K562 (cell line): ENCODE results near the gene ABHD8. TPM values are rescaled to one million over a fixed set of nuclear protein-coding genes. Genes with fewer than 3 reads are reported as not detected.

Source experiments
- ATAC-seq: fragments of 200-7000 bp; cut with Tn5 transposase; 3 replicates; pipeline ENCODE4 v1.9.1; 2020; ENCODE audit warnings: moderate library complexity
- BruUV-seq: library from RNA; stranded (reverse); fragments of 400-500 nt; replicated peaks from 2 replicates; lab custom pipeline; 2021; lab: Mats Ljungman, UMichigan
- CTCF ChIA-PET: fragments of 300-600 bp; formaldehyde crosslinking; extraction: SDS; loops from one replicate; lab custom pipeline; 2021; ENCODE audit warnings: low intra/inter-chr PET ratio; lab: Yijun Ruan, JAX
- POLR2A ChIA-PET: fragments of 300-600, 350-650 bp; sonication (Branson Sonifier 250); formaldehyde crosslinking; extraction: SDS; loops from one replicate; lab custom pipeline; 2021; ENCODE audit warnings: antibody characterized with exemption, inconsistent platforms; lab: Yijun Ruan, JAX
- DNase-seq, 4 experiments: peaks; one replicate each; pipeline versions ENCODE4 v3.0.0 to v3.0.0-alpha.2; 2011 to 2018; ENCODE audit warnings: low spot score in 3 of 4, mixed read lengths in 3 of 4; ENCODE audit errors: extremely low read depth in 1 of 4
- FAIRE-seq: peaks from 2 replicates; lab custom pipeline; 2011; peaks lifted over from hg19 to GRCh38; lab: Jason Lieb, UNC
- H2AFZ ChIP-seq: 2 replicates; pipeline ENCODE4 v1.6.0; 2011; ENCODE audit warnings: low read depth, low read length, control low read depth, inconsistent platforms
- H3K27ac ChIP-seq: fragments of 200-600 bp; 3 replicates; pipeline ENCODE4 v1.8.0; 2011; ENCODE audit warnings: low read depth, mild to moderate bottlenecking, control low read depth, inconsistent platforms, low read length, moderate library complexity, mixed read lengths; ENCODE audit errors: extremely low read depth
- H3K27me3 ChIP-seq, 2 experiments: fragments of 300-600 bp in 1 of 2; 2 replicates in 1 of 2; 3 replicates in 1 of 2; pipeline versions ENCODE4 v1.6.0 to v1.8.0; 2011; ENCODE audit warnings: inconsistent platforms in 2 of 2, low read length in 2 of 2, mild to moderate bottlenecking in 1 of 2, mixed read lengths in 1 of 2, moderate library complexity in 1 of 2; ENCODE audit not compliant: control insufficient read depth in 2 of 2, insufficient read depth in 2 of 2
- H3K36me3 ChIP-seq: fragments of 300-600 bp; 3 replicates; pipeline ENCODE4 v1.8.0; 2011; ENCODE audit warnings: mild to moderate bottlenecking, low read length, inconsistent platforms; ENCODE audit not compliant: control insufficient read depth, insufficient read depth
- H3K4me1 ChIP-seq, 2 experiments: fragments of 200-600 bp in 1 of 2; replicated peaks in 1 of 2; 2 replicates in 1 of 2; 3 replicates in 1 of 2; pipeline versions ENCODE4 v1.5.1 to v1.8.0; 2011; ENCODE audit warnings: inconsistent platforms in 2 of 2, low read length in 2 of 2, mild to moderate bottlenecking in 1 of 2, mixed read lengths in 1 of 2, moderate library complexity in 1 of 2; ENCODE audit not compliant: control insufficient read depth in 2 of 2, insufficient read depth in 2 of 2
- H3K4me2 ChIP-seq: 2 replicates; pipeline ENCODE4 v1.6.1; 2011; ENCODE audit warnings: low read length, control low read depth, inconsistent platforms, mixed read lengths; ENCODE audit not compliant: insufficient read depth
- H3K4me3 ChIP-seq: fragments of 200-600 bp; sonication (generic), shearing (Covaris generic); 2 replicates; pipeline ENCODE4 v1.5.1; 2016; ENCODE audit warnings: control low read depth, inconsistent platforms
- H3K79me2 ChIP-seq: fragments of 200-600 bp; 3 replicates; pipeline ENCODE4 v1.8.0; 2011; ENCODE audit warnings: low read length, inconsistent platforms; ENCODE audit not compliant: control insufficient read depth, insufficient read depth
- H3K9ac ChIP-seq, 2 experiments: 2 replicates each; pipeline versions ENCODE4 v1.6.0 to v1.6.1; 2011; ENCODE audit warnings: low read depth in 2 of 2, low read length in 2 of 2, control low read depth in 1 of 2, inconsistent platforms in 1 of 2, mild to moderate bottlenecking in 1 of 2, mixed read lengths in 1 of 2; ENCODE audit not compliant: insufficient read depth in 1 of 2
- H3K9me1 ChIP-seq: one replicate; pipeline ENCODE4 v1.6.0; 2011; ENCODE audit warnings: inconsistent platforms, mild to moderate bottlenecking, low read length, moderate library complexity; ENCODE audit not compliant: control insufficient read depth, insufficient read depth
- H3K9me3 ChIP-seq: replicated peaks from 2 replicates; pipeline ENCODE4 v1.5.1; 2011; ENCODE audit warnings: low read depth, low read length, inconsistent platforms; ENCODE audit not compliant: control insufficient read depth, insufficient read depth
- H4K20me1 ChIP-seq: replicated peaks from 2 replicates; pipeline ENCODE4 v1.6.1; 2011; ENCODE audit warnings: low read length, inconsistent platforms, mixed read lengths; ENCODE audit not compliant: control insufficient read depth, insufficient read depth
- ARID3B ChIP-seq: fragments of 250-450 bp; sonication (Bioruptor Pico); IDR thresholded peaks from 2 replicates; pipeline ENCODE4 v1.4.0; 2020; ENCODE audit warnings: borderline replicate concordance
- CBFB ChIP-seq: sonication (generic); formaldehyde crosslinking; IDR thresholded peaks from 2 replicates; pipeline ENCODE4 v1.4.0; 2020; ENCODE audit warnings: mild to moderate bottlenecking, missing genetic modification reagents
- CCNT2 ChIP-seq: IDR thresholded peaks from 2 replicates; pipeline ENCODE4 v1.6.1; 2011; ENCODE audit warnings: borderline replicate concordance, low read depth, mild to moderate bottlenecking, moderate library complexity, mixed read lengths, low read length; ENCODE audit not compliant: insufficient read length; ENCODE audit errors: extremely low read depth
- ETV1 ChIP-seq: fragments of 450-650 bp; conservative IDR thresholded peaks from 2 replicates; pipeline ENCODE4 v1.6.1; 2016; ENCODE audit warnings: missing genetic modification characterization, control low read depth, low read depth, missing compliant biosample characterization
- EWSR1 ChIP-seq: fragments of 450-650 bp; IDR thresholded peaks from 2 replicates; pipeline ENCODE4 v1.6.1; 2018; ENCODE audit warnings: borderline replicate concordance, mild to moderate bottlenecking, low read depth, moderate library complexity; ENCODE audit not compliant: partially characterized antibody
- JUN ChIP-seq, 2 experiments: sonication (generic) in 1 of 2; formaldehyde crosslinking in 1 of 2; IDR thresholded peaks; 2 replicates each; pipeline versions ENCODE4 v1.6.1 to v1.8.0; 2012 to 2022; ENCODE audit warnings: borderline replicate concordance in 2 of 2, mild to moderate bottlenecking in 2 of 2, improper control_type of control experiment in 1 of 2, low read depth in 1 of 2, low read length in 1 of 2, missing genetic modification reagents in 1 of 2
- KDM1A ChIP-seq, 2 experiments: fragments of 450-650 bp; IDR thresholded peaks; 2 replicates each; pipeline ENCODE4 v1.6.1; 2016; ENCODE audit warnings: mild to moderate bottlenecking in 2 of 2
- MAZ ChIP-seq, 2 experiments: fragments of 450-650 bp in 1 of 2; sonication (generic) in 1 of 2; formaldehyde crosslinking; IDR thresholded peaks in 1 of 2; conservative IDR thresholded peaks in 1 of 2; 2 replicates each; pipeline versions ENCODE4 v1.4.0 to v1.5.0; 2020; ENCODE audit warnings: mild to moderate bottlenecking in 1 of 2, missing genetic modification reagents in 1 of 2
- MNT ChIP-seq, 2 experiments: fragments of 450-650 bp; conservative IDR thresholded peaks; 2 replicates each; pipeline ENCODE4 v1.6.1; 2017; ENCODE audit warnings: mild to moderate bottlenecking in 2 of 2, moderate library complexity in 2 of 2
- MTF1 ChIP-seq: fragments of 250-450 bp; sonication (Bioruptor Pico); IDR thresholded peaks from 2 replicates; pipeline ENCODE4 v1.9.0; 2021; ENCODE audit warnings: moderate library complexity, mild to moderate bottlenecking, inconsistent platforms, borderline replicate concordance
- MXI1 ChIP-seq: IDR thresholded peaks from 2 replicates; pipeline ENCODE4 v1.6.1; 2011; ENCODE audit warnings: low read depth, mild to moderate bottlenecking, improper control_type of control experiment, low read length
- ZFPM2 ChIP-seq: fragments of 250-450 bp; sonication (Bioruptor Pico); IDR thresholded peaks from 2 replicates; pipeline ENCODE4 v1.5.1; 2022; ENCODE audit warnings: mild to moderate bottlenecking
- WGBS: fragments of 100-300 bp; shearing (Covaris generic); methylation state at CpG from one replicate; pipeline ENCODE4 v1.1.6; 2016; ENCODE audit warnings: low coverage, mixed read lengths; ENCODE audit not compliant: insufficient coverage; ENCODE audit errors: missing lambda C conversion rate; 5-methylcytosine and 5-hydroxymethylcytosine counted together
- in situ Hi-C: fragments of 300-500 bp; cut with MboI; formaldehyde crosslinking; loops from 4 replicates; pipeline ENCODE4 v1.15.0; 2018; ENCODE audit warnings: inconsistent platforms, mixed read lengths
- intact Hi-C: fragments of 100-400 bp; cut with micrococcal nuclease; formaldehyde crosslinking; loops from 2 replicates; pipeline ENCODE4 v1.14.2; 2022
- polyA plus RNA-seq, 8 experiments: library from polyadenylated mRNA; depleted of rRNA in 4 of 8; stranded (reverse) in 5 of 8; unstranded in 3 of 8; fragments of >200 nt; fragmentation: Nextera tagmentation in 2 of 8; fragmentation: Illumina TruSeq in 1 of 8; extraction: Ambion mirVana in 2 of 8; extraction: Trizol in 1 of 8; gene quantifications; 2 replicates each; pipeline versions ENCODE4 v1.2.1 to v1.2.3, GENCODE V29; 2011 to 2014; ENCODE audit warnings: inconsistent platforms in 1 of 8, missing spikeins in 1 of 8
- total RNA-seq, 7 experiments: library from RNA; depleted of rRNA in 6 of 7; stranded (reverse); fragments of >200 nt in 6 of 7; fragmentation: Illumina TruSeq in 2 of 7; extraction: Trizol in 2 of 7; gene quantifications; 2 replicates each; pipeline versions ENCODE4 v1.2.1 to v1.2.3, GENCODE V29; 2011 to 2021; ENCODE audit warnings: low replicate concordance in 1 of 7
- TF ChIP-seq, protein P1 (sequence below): fragments of 250-450 bp; sonication (Bioruptor Pico); IDR thresholded peaks from 2 replicates; pipeline ENCODE4 v1.8.0; 2021; ENCODE audit warnings: moderate library complexity, mild to moderate bottlenecking, inconsistent platforms
- TF ChIP-seq, protein P2 (sequence below): fragments of 250-450 bp; sonication (Bioruptor Pico); IDR thresholded peaks from 2 replicates; pipeline ENCODE4 v1.8.0; 2021; ENCODE audit warnings: borderline replicate concordance, mild to moderate bottlenecking, moderate library complexity; ENCODE audit not compliant: poor library complexity, severe bottlenecking

ABHD8 gene
- total and polyA plus RNA-seq, 9 of the 15 experiments (the other 6 are each of a cell fraction or from before 2014, with no cell fraction given): 0.04 to 6.6 (median 2.0) TPM; not detected in 1

DNA sequence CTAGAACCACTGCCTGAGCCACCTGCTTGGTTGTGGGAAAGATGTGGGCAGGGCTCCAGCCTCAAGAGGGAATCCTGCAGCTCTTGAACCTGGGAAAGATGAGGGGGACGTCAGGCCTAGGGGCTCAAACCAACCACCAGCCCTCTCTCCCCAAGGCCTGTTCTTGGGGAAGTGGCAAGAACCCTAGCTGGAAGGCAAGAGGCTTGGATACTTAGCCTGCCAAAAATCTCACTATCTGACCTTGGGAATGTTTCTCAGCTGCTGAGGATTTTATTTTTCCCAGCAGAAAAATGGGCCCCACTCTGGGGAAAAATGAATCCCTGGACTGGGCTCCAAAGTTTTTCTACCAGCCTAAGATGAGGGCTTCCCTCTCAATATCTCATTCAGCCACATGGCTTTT, 43.3 kb downstream of the ABHD8 start:
- no peak for FAIRE-seq
- no peaks in the 10 kb centered on the region for H3K27me3 ChIP-seq
- peak overlapping the region in 1 of 2 experiments; percentile 48; a peak in 1 of 4 replicates for H3K9ac ChIP-seq
- POLR2A ChIA-PET: interaction anchor here (1.0 to 1.1 kb wide), 3 partner anchors 12 to 162 kb away, joined by 3 read pairs; no protein-coding TSS in a partner anchor
- no peak overlapping the region for H2AFZ ChIP-seq
- H3K27ac ChIP-seq: no peak overlapping the region
- no peaks in the 10 kb centered on the region for H3K9me3 ChIP-seq
- no peaks in the 10 kb centered on the region for H3K36me3 ChIP-seq
- peaks cover 3 to 21% of the 10 kb centered on the region in 2 experiments; a peak in 3 of 5 replicates for H3K4me1 ChIP-seq
- H3K9me1 ChIP-seq: no peaks in the 10 kb centered on the region
- H3K79me2 ChIP-seq: no peaks in the 10 kb centered on the region
- no peak overlapping the region for H3K4me3 ChIP-seq
- BruUV-seq: no TSS peak
- 0% methylated on average over 1 of the region's 1 CpG for WGBS
- no peak overlapping the region for H3K4me2 ChIP-seq
- in situ Hi-C loops (no loop called here), intact Hi-C loops (loop anchor here (2.0 kb wide), 1 partner anchor 49 kb away; the partner anchor contains the start of gene DDA1)
- DNase-seq: no peak
- no peak for ATAC-seq
- CTCF ChIA-PET: interaction anchor here (0.9 to 2.0 kb wide), 3 partner anchors 22 to 193 kb away, joined by 4 to 7 read pairs (median 4); no protein-coding TSS in a partner anchor
- H4K20me1 ChIP-seq: no peaks in the 10 kb centered on the region
- TF ChIP-seq ARID3B (CRISPR knock-in tag) (no peak), CCNT2 (no peak), ZFPM2 (no peak), ETV1 (tag) (no peak), MXI1 (no peak), MAZ (CRISPR knock-in tag; conservative IDR thresholded peaks at IDR 0.05 in 1 of 2, IDR thresholded peaks at IDR 0.05 in 1 of 2) (no peak), EWSR1 (no peak), KDM1A (IDR thresholded peaks at IDR 0.05) (no peak), CBFB (CRISPR knock-in tag) (no peak), JUN (IDR thresholded peaks at IDR 0.05; ENCODE audit: borderline replicate concordance, low read depth, low read length) (no peak), JUN (CRISPR knock-in tag; IDR thresholded peaks at IDR 0.05; ENCODE audit: borderline replicate concordance) (no peak), MNT (conservative IDR thresholded peaks at IDR 0.05) (no peak), MTF1 (no peak)
- TF ChIP-seq, protein P1, sequence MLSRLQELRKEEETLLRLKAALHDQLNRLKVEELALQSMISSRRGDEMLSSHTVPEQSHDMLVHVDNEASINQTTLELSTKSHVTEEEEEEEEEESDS (CRISPR knock-in tag): no peak
- TF ChIP-seq, protein P2, sequence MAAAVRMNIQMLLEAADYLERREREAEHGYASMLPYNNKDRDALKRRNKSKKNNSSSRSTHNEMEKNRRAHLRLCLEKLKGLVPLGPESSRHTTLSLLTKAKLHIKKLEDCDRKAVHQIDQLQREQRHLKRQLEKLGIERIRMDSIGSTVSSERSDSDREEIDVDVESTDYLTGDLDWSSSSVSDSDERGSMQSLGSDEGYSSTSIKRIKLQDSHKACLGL (CRISPR knock-in tag): no peak
